22Rv1 (cell line): ENCODE data around the gene GIPC3.

Source experiments
- CTCF ChIP-seq: fragments of 450-650 bp; IDR thresholded peaks from 2 replicates; pipeline ENCODE4 v1.5.1; 2017; ENCODE audit warnings: mild to moderate bottlenecking
- ZFX ChIP-seq: fragments of 450-650 bp; IDR thresholded peaks from 2 replicates; pipeline ENCODE4 v1.6.1; 2017; ENCODE audit warnings: antibody characterized with exemption, borderline replicate concordance

- TF ChIP-seq CTCF (no peak), ZFX (no peak)
These were observed 49.3 kb upstream of the GIPC3 start for GRCh38 chr19:3535981-3536380.
